HEK293 (cell line): ENCODE measurements around the gene TYSND1.

Experiments
- BCL11A ChIP-seq: fragments of 450-650 bp; formaldehyde crosslinking; IDR thresholded peaks from 2 replicates; pipeline ENCODE4 v1.5.1; 2016; ENCODE audit warnings: low read depth, missing biosample characterization, missing genetic modification characterization
- GLI2 ChIP-seq: fragments of 450-650 bp; formaldehyde crosslinking; IDR thresholded peaks from 2 replicates; pipeline ENCODE4; 2017; ENCODE audit warnings: missing biosample characterization, missing genetic modification characterization, low read depth, borderline replicate concordance
- GLI4 ChIP-seq: fragments of 450-650 bp; formaldehyde crosslinking; IDR thresholded peaks from 2 replicates; pipeline ENCODE4 v1.5.1; 2016; ENCODE audit warnings: missing biosample characterization, missing genetic modification characterization
- GLIS2 ChIP-seq: fragments of 450-650 bp; formaldehyde crosslinking; IDR thresholded peaks from 2 replicates; pipeline ENCODE4 v1.5.1; 2016; ENCODE audit warnings: missing biosample characterization, missing genetic modification characterization
- HOXA7 ChIP-seq: sonication (generic); formaldehyde crosslinking; IDR thresholded peaks from 2 replicates; pipeline ENCODE4 v1.8.1; 2022; ENCODE audit warnings: missing genetic modification reagents, borderline replicate concordance
- ZNF138 ChIP-seq: fragments of 450-650 bp; formaldehyde crosslinking; IDR thresholded peaks from 2 replicates; pipeline ENCODE4 v1.5.1; 2016; ENCODE audit warnings: missing biosample characterization, missing genetic modification characterization, borderline replicate concordance
- ZNF169 ChIP-seq: fragments of 450-650 bp; formaldehyde crosslinking; IDR thresholded peaks from 2 replicates; pipeline ENCODE4 v1.5.1; 2016; ENCODE audit warnings: missing biosample characterization, missing genetic modification characterization
- ZNF239 ChIP-seq: fragments of 450-650 bp; formaldehyde crosslinking; IDR thresholded peaks from 2 replicates; pipeline ENCODE4 v1.5.1; 2016; ENCODE audit warnings: missing biosample characterization, missing genetic modification characterization
- ZNF341 ChIP-seq: fragments of 450-650 bp; formaldehyde crosslinking; IDR thresholded peaks from 2 replicates; pipeline ENCODE4; 2016; ENCODE audit warnings: low read depth, missing biosample characterization, missing genetic modification characterization
- ZNF354C ChIP-seq: fragments of 450-650 bp; formaldehyde crosslinking; IDR thresholded peaks from 2 replicates; pipeline ENCODE4 v1.5.1; 2016; ENCODE audit warnings: missing biosample characterization, missing genetic modification characterization, low read depth, borderline replicate concordance
- ZNF423 ChIP-seq: fragments of 450-650 bp; formaldehyde crosslinking; IDR thresholded peaks from 2 replicates; pipeline ENCODE4 v1.5.1; 2016; ENCODE audit warnings: missing biosample characterization, missing genetic modification characterization
- ZNF473 ChIP-seq: fragments of 450-650 bp; formaldehyde crosslinking; IDR thresholded peaks from 2 replicates; pipeline ENCODE4 v1.5.1; 2017; ENCODE audit warnings: missing biosample characterization, missing genetic modification characterization
- ZNF510 ChIP-seq: fragments of 450-650 bp; formaldehyde crosslinking; IDR thresholded peaks from 2 replicates; pipeline ENCODE4 v1.5.1; 2018; ENCODE audit warnings: mild to moderate bottlenecking, missing genetic modification characterization, missing biosample characterization; ENCODE audit not compliant: insufficient replicate concordance
- ZNF521 ChIP-seq: fragments of 450-650 bp; formaldehyde crosslinking; IDR thresholded peaks from 2 replicates; pipeline ENCODE4 v1.5.1; 2017; ENCODE audit warnings: missing biosample characterization, mild to moderate bottlenecking, missing genetic modification characterization
- ZNF548 ChIP-seq: fragments of 450-650 bp; formaldehyde crosslinking; IDR thresholded peaks from 2 replicates; pipeline ENCODE4 v1.5.1; 2016; ENCODE audit warnings: missing biosample characterization, missing genetic modification characterization
- ZNF621 ChIP-seq: fragments of 450-650 bp; formaldehyde crosslinking; IDR thresholded peaks from 2 replicates; pipeline ENCODE4 v1.5.1; 2017; ENCODE audit warnings: missing biosample characterization, missing genetic modification characterization
- ZNF623 ChIP-seq: fragments of 450-650 bp; formaldehyde crosslinking; IDR thresholded peaks from 2 replicates; pipeline ENCODE4 v1.5.1; 2016; ENCODE audit warnings: missing biosample characterization, missing genetic modification characterization
- ZNF626 ChIP-seq: fragments of 450-650 bp; sonication (Bioruptor Pico); formaldehyde crosslinking; IDR thresholded peaks from 2 replicates; pipeline ENCODE4 v1.5.1; 2018; ENCODE audit warnings: missing biosample characterization, missing genetic modification characterization, inconsistent platforms
- ZNF792 ChIP-seq: fragments of 450-650 bp; formaldehyde crosslinking; IDR thresholded peaks from 2 replicates; pipeline ENCODE4 v1.5.1; 2016; ENCODE audit warnings: missing biosample characterization, missing genetic modification characterization
- ZNF843 ChIP-seq: fragments of 450-650 bp; formaldehyde crosslinking; IDR thresholded peaks from 2 replicates; pipeline ENCODE4 v1.5.1; 2016; ENCODE audit warnings: missing biosample characterization, missing genetic modification characterization
- TF ChIP-seq, protein P1 (sequence below): fragments of 450-650 bp; formaldehyde crosslinking; IDR thresholded peaks from 2 replicates; pipeline ENCODE4 v1.5.1; 2016; ENCODE audit warnings: missing biosample characterization, missing genetic modification characterization
- TF ChIP-seq, protein P2 (sequence below): sonication (generic); formaldehyde crosslinking; IDR thresholded peaks from 2 replicates; pipeline ENCODE4 v1.8.1; 2022; ENCODE audit warnings: mild to moderate bottlenecking, moderate library complexity, missing genetic modification reagents
- TF ChIP-seq, protein P3 (sequence below): fragments of 450-650 bp; formaldehyde crosslinking; IDR thresholded peaks from 2 replicates; pipeline ENCODE4 v1.5.1; 2016; ENCODE audit warnings: missing biosample characterization, missing genetic modification characterization
- TF ChIP-seq, protein P4 (sequence below): fragments of 450-650 bp; formaldehyde crosslinking; IDR thresholded peaks from 2 replicates; pipeline ENCODE4 v1.5.1; 2016; ENCODE audit warnings: missing biosample characterization, missing genetic modification characterization
- TF ChIP-seq, protein P5 (sequence below): fragments of 450-650 bp; formaldehyde crosslinking; IDR thresholded peaks from 2 replicates; pipeline ENCODE4 v1.5.1; 2017; ENCODE audit warnings: missing biosample characterization, missing genetic modification characterization
- TF ChIP-seq, protein P6 (sequence below): fragments of 450-650 bp; formaldehyde crosslinking; IDR thresholded peaks from 2 replicates; pipeline ENCODE4 v1.5.1; 2016; ENCODE audit warnings: missing biosample characterization, missing genetic modification characterization
- TF ChIP-seq, protein P7 (sequence below): fragments of 450-650 bp; formaldehyde crosslinking; IDR thresholded peaks from 2 replicates; pipeline ENCODE4 v1.5.1; 2016; ENCODE audit warnings: missing biosample characterization, missing genetic modification characterization, low read depth

The TYSND1 gene

DNA sequence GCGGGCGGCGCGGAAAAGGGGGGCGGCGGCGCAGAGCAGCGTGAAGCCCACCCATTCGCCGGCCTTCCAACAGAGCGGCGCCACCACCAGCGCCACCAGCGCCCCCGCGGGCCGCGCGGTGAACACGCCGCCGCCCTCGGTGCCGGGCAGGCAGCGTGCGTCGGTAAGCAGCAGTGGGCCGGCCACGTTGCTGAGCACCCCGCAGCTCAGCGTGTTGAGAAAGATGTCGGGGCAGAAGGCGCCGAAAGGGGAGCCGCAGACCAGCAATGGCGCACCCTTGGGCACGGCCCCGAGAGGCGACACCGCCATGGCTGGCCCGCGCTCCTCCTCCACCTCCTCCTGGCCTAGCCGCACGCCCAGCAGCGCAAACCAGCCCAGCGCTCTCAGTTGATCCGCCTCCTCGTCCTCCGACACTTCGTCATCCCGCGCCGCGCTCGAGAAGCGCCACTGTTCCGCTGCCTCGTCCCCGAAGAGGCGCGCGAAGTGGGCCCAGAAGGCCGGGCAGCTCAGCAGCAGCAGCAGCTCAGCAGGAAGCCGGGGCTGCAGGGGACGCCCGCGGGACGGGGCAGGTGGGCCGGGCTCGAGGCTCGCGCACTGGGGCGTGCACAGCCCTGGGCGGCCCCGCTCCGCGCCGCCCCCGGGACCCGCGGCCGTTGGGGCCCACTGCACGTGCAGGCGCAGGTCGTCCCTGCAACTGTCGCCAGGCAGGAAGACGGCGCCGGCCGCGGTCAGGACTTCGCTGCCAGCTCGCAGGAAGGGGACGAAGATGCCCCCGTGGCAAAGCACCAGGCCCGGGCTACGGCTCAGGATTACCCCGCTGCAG, 623 bp downstream of the TYSND1 start (continued):
- no peak for TF ChIP-seq ZNF626 (tag by site-specific recombination)
- TF ChIP-seq HOXA7 (CRISPR knock-in tag) = no peak
- no peak for TF ChIP-seq BCL11A (tag by site-specific recombination)
- TF ChIP-seq ZNF239 = no peak
- TF ChIP-seq GLI2 (tag by site-specific recombination) = no peak
- TF ChIP-seq ZNF423 = no peak
- TF ChIP-seq ZNF473 (tag by site-specific recombination) = no peak
- TF ChIP-seq, protein P1, sequence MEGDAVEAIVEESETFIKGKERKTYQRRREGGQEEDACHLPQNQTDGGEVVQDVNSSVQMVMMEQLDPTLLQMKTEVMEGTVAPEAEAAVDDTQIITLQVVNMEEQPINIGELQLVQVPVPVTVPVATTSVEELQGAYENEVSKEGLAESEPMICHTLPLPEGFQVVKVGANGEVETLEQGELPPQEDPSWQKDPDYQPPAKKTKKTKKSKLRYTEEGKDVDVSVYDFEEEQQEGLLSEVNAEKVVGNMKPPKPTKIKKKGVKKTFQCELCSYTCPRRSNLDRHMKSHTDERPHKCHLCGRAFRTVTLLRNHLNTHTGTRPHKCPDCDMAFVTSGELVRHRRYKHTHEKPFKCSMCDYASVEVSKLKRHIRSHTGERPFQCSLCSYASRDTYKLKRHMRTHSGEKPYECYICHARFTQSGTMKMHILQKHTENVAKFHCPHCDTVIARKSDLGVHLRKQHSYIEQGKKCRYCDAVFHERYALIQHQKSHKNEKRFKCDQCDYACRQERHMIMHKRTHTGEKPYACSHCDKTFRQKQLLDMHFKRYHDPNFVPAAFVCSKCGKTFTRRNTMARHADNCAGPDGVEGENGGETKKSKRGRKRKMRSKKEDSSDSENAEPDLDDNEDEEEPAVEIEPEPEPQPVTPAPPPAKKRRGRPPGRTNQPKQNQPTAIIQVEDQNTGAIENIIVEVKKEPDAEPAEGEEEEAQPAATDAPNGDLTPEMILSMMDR (tag by site-specific recombination) = peak; percentile 85; the same call in 1 of the 2 replicates
- no peak for TF ChIP-seq ZNF169
- TF ChIP-seq, protein P2, sequence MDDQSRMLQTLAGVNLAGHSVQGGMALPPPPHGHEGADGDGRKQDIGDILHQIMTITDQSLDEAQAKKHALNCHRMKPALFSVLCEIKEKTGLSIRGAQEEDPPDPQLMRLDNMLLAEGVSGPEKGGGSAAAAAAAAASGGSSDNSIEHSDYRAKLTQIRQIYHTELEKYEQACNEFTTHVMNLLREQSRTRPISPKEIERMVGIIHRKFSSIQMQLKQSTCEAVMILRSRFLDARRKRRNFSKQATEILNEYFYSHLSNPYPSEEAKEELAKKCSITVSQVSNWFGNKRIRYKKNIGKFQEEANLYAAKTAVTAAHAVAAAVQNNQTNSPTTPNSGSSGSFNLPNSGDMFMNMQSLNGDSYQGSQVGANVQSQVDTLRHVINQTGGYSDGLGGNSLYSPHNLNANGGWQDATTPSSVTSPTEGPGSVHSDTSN = peak; percentile 78
- no peak for TF ChIP-seq ZNF510 (tag by site-specific recombination)
- TF ChIP-seq ZNF138 (tag by site-specific recombination) = no peak
- TF ChIP-seq, protein P3, sequence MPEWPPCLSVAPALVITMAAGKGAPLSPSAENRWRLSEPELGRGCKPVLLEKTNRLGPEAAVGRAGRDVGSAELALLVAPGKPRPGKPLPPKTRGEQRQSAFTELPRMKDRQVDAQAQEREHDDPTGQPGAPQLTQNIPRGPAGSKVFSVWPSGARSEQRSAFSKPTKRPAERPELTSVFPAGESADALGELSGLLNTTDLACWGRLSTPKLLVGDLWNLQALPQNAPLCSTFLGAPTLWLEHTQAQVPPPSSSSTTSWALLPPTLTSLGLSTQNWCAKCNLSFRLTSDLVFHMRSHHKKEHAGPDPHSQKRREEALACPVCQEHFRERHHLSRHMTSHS (tag by site-specific recombination) = 0 out of 2 replicates have a peak, but pooled peaks have one; percentile 17
- TF ChIP-seq ZNF792 = no peak
- TF ChIP-seq ZNF623 = no peak
- TF ChIP-seq, protein P4, sequence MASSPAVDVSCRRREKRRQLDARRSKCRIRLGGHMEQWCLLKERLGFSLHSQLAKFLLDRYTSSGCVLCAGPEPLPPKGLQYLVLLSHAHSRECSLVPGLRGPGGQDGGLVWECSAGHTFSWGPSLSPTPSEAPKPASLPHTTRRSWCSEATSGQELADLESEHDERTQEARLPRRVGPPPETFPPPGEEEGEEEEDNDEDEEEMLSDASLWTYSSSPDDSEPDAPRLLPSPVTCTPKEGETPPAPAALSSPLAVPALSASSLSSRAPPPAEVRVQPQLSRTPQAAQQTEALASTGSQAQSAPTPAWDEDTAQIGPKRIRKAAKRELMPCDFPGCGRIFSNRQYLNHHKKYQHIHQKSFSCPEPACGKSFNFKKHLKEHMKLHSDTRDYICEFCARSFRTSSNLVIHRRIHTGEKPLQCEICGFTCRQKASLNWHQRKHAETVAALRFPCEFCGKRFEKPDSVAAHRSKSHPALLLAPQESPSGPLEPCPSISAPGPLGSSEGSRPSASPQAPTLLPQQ (tag by site-specific recombination) = peak; percentile 96
- TF ChIP-seq, protein P5, sequence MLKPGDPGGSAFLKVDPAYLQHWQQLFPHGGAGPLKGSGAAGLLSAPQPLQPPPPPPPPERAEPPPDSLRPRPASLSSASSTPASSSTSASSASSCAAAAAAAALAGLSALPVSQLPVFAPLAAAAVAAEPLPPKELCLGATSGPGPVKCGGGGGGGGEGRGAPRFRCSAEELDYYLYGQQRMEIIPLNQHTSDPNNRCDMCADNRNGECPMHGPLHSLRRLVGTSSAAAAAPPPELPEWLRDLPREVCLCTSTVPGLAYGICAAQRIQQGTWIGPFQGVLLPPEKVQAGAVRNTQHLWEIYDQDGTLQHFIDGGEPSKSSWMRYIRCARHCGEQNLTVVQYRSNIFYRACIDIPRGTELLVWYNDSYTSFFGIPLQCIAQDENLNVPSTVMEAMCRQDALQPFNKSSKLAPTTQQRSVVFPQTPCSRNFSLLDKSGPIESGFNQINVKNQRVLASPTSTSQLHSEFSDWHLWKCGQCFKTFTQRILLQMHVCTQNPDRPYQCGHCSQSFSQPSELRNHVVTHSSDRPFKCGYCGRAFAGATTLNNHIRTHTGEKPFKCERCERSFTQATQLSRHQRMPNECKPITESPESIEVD (tag by site-specific recombination) = no peak
- no peak for TF ChIP-seq ZNF621 (tag by site-specific recombination)
- no peak for TF ChIP-seq GLI4 (tag by site-specific recombination)
- TF ChIP-seq ZNF843 = no peak
- no peak for TF ChIP-seq ZNF548 (tag by site-specific recombination)
- no peak for TF ChIP-seq ZNF354C (tag by site-specific recombination)
- TF ChIP-seq, protein P6, sequence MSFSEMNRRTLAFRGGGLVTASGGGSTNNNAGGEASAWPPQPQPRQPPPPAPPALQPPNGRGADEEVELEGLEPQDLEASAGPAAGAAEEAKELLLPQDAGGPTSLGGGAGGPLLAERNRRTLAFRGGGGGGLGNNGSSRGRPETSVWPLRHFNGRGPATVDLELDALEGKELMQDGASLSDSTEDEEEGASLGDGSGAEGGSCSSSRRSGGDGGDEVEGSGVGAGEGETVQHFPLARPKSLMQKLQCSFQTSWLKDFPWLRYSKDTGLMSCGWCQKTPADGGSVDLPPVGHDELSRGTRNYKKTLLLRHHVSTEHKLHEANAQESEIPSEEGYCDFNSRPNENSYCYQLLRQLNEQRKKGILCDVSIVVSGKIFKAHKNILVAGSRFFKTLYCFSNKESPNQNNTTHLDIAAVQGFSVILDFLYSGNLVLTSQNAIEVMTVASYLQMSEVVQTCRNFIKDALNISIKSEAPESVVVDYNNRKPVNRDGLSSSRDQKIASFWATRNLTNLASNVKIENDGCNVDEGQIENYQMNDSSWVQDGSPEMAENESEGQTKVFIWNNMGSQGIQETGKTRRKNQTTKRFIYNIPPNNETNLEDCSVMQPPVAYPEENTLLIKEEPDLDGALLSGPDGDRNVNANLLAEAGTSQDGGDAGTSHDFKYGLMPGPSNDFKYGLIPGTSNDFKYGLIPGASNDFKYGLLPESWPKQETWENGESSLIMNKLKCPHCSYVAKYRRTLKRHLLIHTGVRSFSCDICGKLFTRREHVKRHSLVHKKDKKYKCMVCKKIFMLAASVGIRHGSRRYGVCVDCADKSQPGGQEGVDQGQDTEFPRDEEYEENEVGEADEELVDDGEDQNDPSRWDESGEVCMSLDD (tag by site-specific recombination) = no peak
- TF ChIP-seq, protein P7, sequence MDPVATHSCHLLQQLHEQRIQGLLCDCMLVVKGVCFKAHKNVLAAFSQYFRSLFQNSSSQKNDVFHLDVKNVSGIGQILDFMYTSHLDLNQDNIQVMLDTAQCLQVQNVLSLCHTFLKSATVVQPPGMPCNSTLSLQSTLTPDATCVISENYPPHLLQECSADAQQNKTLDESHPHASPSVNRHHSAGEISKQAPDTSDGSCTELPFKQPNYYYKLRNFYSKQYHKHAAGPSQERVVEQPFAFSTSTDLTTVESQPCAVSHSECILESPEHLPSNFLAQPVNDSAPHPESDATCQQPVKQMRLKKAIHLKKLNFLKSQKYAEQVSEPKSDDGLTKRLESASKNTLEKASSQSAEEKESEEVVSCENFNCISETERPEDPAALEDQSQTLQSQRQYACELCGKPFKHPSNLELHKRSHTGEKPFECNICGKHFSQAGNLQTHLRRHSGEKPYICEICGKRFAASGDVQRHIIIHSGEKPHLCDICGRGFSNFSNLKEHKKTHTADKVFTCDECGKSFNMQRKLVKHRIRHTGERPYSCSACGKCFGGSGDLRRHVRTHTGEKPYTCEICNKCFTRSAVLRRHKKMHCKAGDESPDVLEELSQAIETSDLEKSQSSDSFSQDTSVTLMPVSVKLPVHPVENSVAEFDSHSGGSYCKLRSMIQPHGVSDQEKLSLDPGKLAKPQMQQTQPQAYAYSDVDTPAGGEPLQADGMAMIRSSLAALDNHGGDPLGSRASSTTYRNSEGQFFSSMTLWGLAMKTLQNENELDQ (tag by site-specific recombination) = no peak
- no peak; the same call in none of the 2 replicates for TF ChIP-seq GLIS2
- peak; percentile 29; the same call in 1 of the 2 replicates for TF ChIP-seq ZNF341 (tag by site-specific recombination)
- no peak for TF ChIP-seq ZNF521 (tag by site-specific recombination)
